ENCODE results near the gene PHF13. TPM values are rescaled to one million over a fixed set of nuclear protein-coding genes. Genes with fewer than 3 reads are reported as not detected.
A peak's percentile ranks its signal among the peaks of the same experiment; 100 is the strongest.

The PHF13 gene
- total and polyA plus RNA-seq, 9 of the 15 experiments (the other 6 are each of a cell fraction or from before 2014, with no cell fraction given): 1.8 to 36.1 (median 11.7) TPM

DNA sequence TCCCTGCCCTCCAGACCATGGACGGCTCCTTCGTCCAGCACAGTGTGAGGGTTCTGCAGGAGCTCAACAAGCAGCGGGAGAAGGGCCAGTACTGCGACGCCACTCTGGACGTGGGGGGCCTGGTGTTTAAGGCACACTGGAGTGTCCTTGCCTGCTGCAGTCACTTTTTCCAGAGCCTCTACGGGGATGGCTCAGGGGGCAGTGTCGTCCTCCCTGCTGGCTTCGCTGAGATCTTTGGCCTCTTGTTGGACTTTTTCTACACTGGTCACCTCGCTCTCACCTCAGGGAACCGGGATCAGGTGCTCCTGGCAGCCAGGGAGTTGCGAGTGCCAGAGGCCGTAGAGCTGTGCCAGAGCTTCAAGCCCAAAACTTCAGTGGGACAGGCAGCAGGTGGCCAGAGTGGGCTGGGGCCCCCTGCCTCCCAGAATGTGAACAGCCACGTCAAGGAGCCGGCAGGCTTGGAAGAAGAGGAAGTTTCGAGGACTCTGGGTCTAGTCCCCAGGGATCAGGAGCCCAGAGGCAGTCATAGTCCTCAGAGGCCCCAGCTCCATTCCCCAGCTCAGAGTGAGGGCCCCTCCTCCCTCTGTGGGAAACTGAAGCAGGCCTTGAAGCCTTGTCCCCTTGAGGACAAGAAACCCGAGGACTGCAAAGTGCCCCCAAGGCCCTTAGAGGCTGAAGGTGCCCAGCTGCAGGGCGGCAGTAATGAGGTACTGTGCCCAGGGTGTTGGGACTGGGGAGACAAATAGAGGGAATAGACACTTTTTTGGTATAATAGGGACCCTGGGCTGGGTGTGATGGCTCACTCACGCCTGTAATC is 32.7 kb upstream of the PHF13 start (continued):
- TF ChIP-seq, protein P1, sequence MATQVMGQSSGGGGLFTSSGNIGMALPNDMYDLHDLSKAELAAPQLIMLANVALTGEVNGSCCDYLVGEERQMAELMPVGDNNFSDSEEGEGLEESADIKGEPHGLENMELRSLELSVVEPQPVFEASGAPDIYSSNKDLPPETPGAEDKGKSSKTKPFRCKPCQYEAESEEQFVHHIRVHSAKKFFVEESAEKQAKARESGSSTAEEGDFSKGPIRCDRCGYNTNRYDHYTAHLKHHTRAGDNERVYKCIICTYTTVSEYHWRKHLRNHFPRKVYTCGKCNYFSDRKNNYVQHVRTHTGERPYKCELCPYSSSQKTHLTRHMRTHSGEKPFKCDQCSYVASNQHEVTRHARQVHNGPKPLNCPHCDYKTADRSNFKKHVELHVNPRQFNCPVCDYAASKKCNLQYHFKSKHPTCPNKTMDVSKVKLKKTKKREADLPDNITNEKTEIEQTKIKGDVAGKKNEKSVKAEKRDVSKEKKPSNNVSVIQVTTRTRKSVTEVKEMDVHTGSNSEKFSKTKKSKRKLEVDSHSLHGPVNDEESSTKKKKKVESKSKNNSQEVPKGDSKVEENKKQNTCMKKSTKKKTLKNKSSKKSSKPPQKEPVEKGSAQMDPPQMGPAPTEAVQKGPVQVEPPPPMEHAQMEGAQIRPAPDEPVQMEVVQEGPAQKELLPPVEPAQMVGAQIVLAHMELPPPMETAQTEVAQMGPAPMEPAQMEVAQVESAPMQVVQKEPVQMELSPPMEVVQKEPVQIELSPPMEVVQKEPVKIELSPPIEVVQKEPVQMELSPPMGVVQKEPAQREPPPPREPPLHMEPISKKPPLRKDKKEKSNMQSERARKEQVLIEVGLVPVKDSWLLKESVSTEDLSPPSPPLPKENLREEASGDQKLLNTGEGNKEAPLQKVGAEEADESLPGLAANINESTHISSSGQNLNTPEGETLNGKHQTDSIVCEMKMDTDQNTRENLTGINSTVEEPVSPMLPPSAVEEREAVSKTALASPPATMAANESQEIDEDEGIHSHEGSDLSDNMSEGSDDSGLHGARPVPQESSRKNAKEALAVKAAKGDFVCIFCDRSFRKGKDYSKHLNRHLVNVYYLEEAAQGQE (IDR thresholded peaks at IDR 0.05; ENCODE audit: borderline replicate concordance): peak; percentile 13
- TF ChIP-seq, protein P1 (CRISPR knock-in tag; IDR thresholded peaks at IDR 0.05; ENCODE audit: low read depth): no peak
- TF ChIP-seq, protein P2, sequence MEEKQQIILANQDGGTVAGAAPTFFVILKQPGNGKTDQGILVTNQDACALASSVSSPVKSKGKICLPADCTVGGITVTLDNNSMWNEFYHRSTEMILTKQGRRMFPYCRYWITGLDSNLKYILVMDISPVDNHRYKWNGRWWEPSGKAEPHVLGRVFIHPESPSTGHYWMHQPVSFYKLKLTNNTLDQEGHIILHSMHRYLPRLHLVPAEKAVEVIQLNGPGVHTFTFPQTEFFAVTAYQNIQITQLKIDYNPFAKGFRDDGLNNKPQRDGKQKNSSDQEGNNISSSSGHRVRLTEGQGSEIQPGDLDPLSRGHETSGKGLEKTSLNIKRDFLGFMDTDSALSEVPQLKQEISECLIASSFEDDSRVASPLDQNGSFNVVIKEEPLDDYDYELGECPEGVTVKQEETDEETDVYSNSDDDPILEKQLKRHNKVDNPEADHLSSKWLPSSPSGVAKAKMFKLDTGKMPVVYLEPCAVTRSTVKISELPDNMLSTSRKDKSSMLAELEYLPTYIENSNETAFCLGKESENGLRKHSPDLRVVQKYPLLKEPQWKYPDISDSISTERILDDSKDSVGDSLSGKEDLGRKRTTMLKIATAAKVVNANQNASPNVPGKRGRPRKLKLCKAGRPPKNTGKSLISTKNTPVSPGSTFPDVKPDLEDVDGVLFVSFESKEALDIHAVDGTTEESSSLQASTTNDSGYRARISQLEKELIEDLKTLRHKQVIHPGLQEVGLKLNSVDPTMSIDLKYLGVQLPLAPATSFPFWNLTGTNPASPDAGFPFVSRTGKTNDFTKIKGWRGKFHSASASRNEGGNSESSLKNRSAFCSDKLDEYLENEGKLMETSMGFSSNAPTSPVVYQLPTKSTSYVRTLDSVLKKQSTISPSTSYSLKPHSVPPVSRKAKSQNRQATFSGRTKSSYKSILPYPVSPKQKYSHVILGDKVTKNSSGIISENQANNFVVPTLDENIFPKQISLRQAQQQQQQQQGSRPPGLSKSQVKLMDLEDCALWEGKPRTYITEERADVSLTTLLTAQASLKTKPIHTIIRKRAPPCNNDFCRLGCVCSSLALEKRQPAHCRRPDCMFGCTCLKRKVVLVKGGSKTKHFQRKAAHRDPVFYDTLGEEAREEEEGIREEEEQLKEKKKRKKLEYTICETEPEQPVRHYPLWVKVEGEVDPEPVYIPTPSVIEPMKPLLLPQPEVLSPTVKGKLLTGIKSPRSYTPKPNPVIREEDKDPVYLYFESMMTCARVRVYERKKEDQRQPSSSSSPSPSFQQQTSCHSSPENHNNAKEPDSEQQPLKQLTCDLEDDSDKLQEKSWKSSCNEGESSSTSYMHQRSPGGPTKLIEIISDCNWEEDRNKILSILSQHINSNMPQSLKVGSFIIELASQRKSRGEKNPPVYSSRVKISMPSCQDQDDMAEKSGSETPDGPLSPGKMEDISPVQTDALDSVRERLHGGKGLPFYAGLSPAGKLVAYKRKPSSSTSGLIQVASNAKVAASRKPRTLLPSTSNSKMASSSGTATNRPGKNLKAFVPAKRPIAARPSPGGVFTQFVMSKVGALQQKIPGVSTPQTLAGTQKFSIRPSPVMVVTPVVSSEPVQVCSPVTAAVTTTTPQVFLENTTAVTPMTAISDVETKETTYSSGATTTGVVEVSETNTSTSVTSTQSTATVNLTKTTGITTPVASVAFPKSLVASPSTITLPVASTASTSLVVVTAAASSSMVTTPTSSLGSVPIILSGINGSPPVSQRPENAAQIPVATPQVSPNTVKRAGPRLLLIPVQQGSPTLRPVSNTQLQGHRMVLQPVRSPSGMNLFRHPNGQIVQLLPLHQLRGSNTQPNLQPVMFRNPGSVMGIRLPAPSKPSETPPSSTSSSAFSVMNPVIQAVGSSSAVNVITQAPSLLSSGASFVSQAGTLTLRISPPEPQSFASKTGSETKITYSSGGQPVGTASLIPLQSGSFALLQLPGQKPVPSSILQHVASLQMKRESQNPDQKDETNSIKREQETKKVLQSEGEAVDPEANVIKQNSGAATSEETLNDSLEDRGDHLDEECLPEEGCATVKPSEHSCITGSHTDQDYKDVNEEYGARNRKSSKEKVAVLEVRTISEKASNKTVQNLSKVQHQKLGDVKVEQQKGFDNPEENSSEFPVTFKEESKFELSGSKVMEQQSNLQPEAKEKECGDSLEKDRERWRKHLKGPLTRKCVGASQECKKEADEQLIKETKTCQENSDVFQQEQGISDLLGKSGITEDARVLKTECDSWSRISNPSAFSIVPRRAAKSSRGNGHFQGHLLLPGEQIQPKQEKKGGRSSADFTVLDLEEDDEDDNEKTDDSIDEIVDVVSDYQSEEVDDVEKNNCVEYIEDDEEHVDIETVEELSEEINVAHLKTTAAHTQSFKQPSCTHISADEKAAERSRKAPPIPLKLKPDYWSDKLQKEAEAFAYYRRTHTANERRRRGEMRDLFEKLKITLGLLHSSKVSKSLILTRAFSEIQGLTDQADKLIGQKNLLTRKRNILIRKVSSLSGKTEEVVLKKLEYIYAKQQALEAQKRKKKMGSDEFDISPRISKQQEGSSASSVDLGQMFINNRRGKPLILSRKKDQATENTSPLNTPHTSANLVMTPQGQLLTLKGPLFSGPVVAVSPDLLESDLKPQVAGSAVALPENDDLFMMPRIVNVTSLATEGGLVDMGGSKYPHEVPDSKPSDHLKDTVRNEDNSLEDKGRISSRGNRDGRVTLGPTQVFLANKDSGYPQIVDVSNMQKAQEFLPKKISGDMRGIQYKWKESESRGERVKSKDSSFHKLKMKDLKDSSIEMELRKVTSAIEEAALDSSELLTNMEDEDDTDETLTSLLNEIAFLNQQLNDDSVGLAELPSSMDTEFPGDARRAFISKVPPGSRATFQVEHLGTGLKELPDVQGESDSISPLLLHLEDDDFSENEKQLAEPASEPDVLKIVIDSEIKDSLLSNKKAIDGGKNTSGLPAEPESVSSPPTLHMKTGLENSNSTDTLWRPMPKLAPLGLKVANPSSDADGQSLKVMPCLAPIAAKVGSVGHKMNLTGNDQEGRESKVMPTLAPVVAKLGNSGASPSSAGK (IDR thresholded peaks at IDR 0.05): no peak
- no peak for TF ChIP-seq ZNF121 (CRISPR knock-in tag; conservative IDR thresholded peaks at IDR 0.05)

Measured in K562 (cell line).